HepG2 (cell line): ENCODE results near the gene AHCYL2. TPM values are rescaled to one million over a fixed set of nuclear protein-coding genes. Genes with fewer than 3 reads are reported as not detected.

ENCODE experiments used
- ATRX ChIP-seq: sonication (generic); formaldehyde crosslinking; IDR thresholded peaks from 2 replicates; pipeline ENCODE4 v1.4.0; 2020; ENCODE audit warnings: missing genetic modification reagents, borderline replicate concordance
- BRCA1 ChIP-seq: sonication (generic); formaldehyde crosslinking; IDR thresholded peaks from 2 replicates; pipeline ENCODE4 v1.4.0; 2020; ENCODE audit warnings: missing genetic modification reagents
- EHMT2 ChIP-seq: fragments of 200-600 bp; sonication (generic); IDR thresholded peaks from 2 replicates; pipeline ENCODE4 v1.7.0; 2017; ENCODE audit warnings: antibody characterized with exemption, low read depth, low read length, borderline replicate concordance
- MYNN ChIP-seq: sonication (generic); formaldehyde crosslinking; IDR thresholded peaks from 2 replicates; pipeline ENCODE4 v1.4.0; 2020; ENCODE audit warnings: mild to moderate bottlenecking, low read depth, missing genetic modification reagents
- NCOA2 ChIP-seq: sonication (generic); formaldehyde crosslinking; IDR thresholded peaks from 2 replicates; pipeline ENCODE4 v1.8.0; 2022; ENCODE audit warnings: inconsistent platforms
- SRF ChIP-seq: IDR thresholded peaks from 2 replicates; pipeline ENCODE4 v1.6.1; 2011; ENCODE audit warnings: mild to moderate bottlenecking, low read depth, low read length, moderate library complexity
- SRY ChIP-seq: sonication (generic); formaldehyde crosslinking; IDR thresholded peaks from 2 replicates; pipeline ENCODE4 v1.8.0; 2022; ENCODE audit warnings: mild to moderate bottlenecking, missing genetic modification reagents
- ZBTB20 ChIP-seq: sonication (generic); formaldehyde crosslinking; IDR thresholded peaks from 2 replicates; pipeline ENCODE4 v1.8.1; 2023; ENCODE audit warnings: missing genetic modification reagents, low read depth, mild to moderate bottlenecking, borderline replicate concordance
- ZNF143 ChIP-seq: sonication (generic); formaldehyde crosslinking; IDR thresholded peaks from 2 replicates; pipeline ENCODE4 v1.4.0; 2020; ENCODE audit warnings: missing genetic modification reagents
- ZNF296 ChIP-seq: sonication (generic); formaldehyde crosslinking; conservative IDR thresholded peaks from 2 replicates; pipeline ENCODE4 v1.5.0; 2020; ENCODE audit warnings: mild to moderate bottlenecking, missing genetic modification reagents
- ZNF501 ChIP-seq: sonication (generic); formaldehyde crosslinking; IDR thresholded peaks from 2 replicates; pipeline ENCODE4 v1.5.1; 2020; ENCODE audit warnings: mild to moderate bottlenecking, moderate library complexity, missing genetic modification reagents
- ZNF781 ChIP-seq: sonication (generic); formaldehyde crosslinking; IDR thresholded peaks from 2 replicates; pipeline ENCODE4 v1.5.1; 2020; ENCODE audit warnings: borderline replicate concordance, mild to moderate bottlenecking, missing genetic modification reagents; ENCODE audit errors: not compliant biosample characterization
- polyA plus RNA-seq, 8 experiments: library from polyadenylated mRNA; depleted of rRNA in 3 of 8; stranded (reverse) in 7 of 8; unstranded in 1 of 8; fragments of >200 nt; fragmentation: Illumina TruSeq in 4 of 8; extraction: Trizol in 4 of 8; gene quantifications; 2 replicates each; pipeline versions ENCODE4 v1.2.1 to v1.2.3, GENCODE V29; 2011 to 2016; ENCODE audit warnings: low read depth in 4 of 8, missing spikeins in 1 of 8, mixed read lengths in 1 of 8; ENCODE audit not compliant: insufficient read depth in 1 of 8
- total RNA-seq, 5 experiments: library from RNA; depleted of rRNA; stranded (reverse); fragments of >200 nt; fragmentation: Illumina TruSeq; extraction: Trizol; gene quantifications; 2 replicates each; pipeline ENCODE4 v1.2.3, GENCODE V29; 2016; ENCODE audit warnings: low read depth in 1 of 5
- TF ChIP-seq, protein P1 (sequence below): sonication (generic); formaldehyde crosslinking; IDR thresholded peaks from 2 replicates; pipeline ENCODE4 v1.5.0; 2020; ENCODE audit warnings: missing genetic modification reagents, mild to moderate bottlenecking, borderline replicate concordance
- TF ChIP-seq, protein P2 (sequence below): sonication (generic); formaldehyde crosslinking; IDR thresholded peaks from 2 replicates; pipeline ENCODE4 v1.4.0; 2020; ENCODE audit warnings: mild to moderate bottlenecking, missing genetic modification reagents, borderline replicate concordance
- TF ChIP-seq, protein P3 (sequence below): sonication (generic); formaldehyde crosslinking; IDR thresholded peaks from 2 replicates; pipeline ENCODE4 v1.5.1; 2020; ENCODE audit warnings: mild to moderate bottlenecking, missing genetic modification reagents, moderate library complexity
- TF ChIP-seq, protein P4 (sequence below): IDR thresholded peaks from 2 replicates; pipeline ENCODE4 v1.6.1; 2016; ENCODE audit warnings: low read depth
- TF ChIP-seq, protein P5 (sequence below): sonication (generic); formaldehyde crosslinking; IDR thresholded peaks from 2 replicates; pipeline ENCODE4 v1.4.0; 2020; ENCODE audit warnings: missing genetic modification reagents

The AHCYL2 gene
- total and polyA plus RNA-seq, 2 of the 13 experiments (the other 11 are each of a cell fraction or from before 2014, with no cell fraction given): 9.5 to 14.7 TPM

DNA sequence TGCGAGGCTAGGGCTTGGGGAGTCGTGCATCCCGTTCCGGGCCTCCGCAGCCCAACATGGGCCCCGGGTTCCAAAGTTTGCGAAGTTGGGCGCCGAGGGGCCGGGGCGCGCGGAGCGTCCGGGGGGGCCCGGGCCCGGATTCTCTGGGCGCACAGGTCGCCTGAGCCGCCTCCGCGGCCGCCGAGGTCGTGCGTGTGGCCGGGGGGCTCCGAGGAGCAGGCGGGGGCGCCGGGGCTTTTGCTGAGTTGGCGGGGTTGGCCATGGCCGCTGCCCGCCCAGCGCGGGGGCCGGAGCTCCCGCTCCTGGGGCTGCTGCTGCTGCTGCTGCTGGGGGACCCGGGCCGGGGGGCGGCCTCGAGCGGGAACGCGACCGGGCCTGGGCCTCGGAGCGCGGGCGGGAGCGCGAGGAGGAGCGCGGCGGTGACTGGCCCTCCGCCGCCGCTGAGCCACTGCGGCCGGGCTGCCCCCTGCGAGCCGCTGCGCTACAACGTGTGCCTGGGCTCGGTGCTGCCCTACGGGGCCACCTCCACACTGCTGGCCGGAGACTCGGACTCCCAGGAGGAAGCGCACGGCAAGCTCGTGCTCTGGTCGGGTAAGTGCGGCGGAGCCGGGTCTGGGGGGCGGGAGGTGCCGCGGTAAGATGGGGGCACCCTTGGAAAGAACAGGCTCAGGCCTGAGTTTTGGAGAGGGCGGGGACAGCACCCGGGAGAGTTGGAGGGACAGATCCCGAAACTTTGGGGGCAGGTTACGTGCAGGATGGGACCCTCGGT is 35.8 kb upstream of the AHCYL2 start (continued):
- TF ChIP-seq, protein P1, sequence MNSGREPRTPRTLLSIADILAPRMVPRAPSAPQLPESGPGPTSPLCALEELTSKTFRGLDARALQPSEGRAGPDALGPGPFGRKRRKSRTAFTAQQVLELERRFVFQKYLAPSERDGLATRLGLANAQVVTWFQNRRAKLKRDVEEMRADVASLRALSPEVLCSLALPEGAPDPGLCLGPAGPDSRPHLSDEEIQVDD (CRISPR knock-in tag): no peak
- TF ChIP-seq ZBTB20: no peak
- TF ChIP-seq ZNF143: no peak
- no peak for TF ChIP-seq BRCA1
- TF ChIP-seq ATRX (CRISPR knock-in tag): no peak
- TF ChIP-seq SRY (CRISPR knock-in tag): peak; percentile 8; the same call in 1 of the 2 replicates
- TF ChIP-seq, protein P2, sequence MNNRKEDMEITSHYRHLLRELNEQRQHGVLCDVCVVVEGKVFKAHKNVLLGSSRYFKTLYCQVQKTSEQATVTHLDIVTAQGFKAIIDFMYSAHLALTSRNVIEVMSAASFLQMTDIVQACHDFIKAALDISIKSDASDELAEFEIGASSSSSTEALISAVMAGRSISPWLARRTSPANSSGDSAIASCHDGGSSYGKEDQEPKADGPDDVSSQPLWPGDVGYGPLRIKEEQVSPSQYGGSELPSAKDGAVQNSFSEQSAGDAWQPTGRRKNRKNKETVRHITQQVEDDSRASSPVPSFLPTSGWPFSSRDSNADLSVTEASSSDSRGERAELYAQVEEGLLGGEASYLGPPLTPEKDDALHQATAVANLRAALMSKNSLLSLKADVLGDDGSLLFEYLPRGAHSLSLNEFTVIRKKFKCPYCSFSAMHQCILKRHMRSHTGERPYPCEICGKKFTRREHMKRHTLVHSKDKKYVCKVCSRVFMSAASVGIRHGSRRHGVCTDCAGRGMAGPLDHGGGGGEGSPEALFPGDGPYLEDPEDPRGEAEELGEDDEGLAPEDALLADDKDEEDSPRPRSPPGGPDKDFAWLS (CRISPR knock-in tag): no peak
- no peak for TF ChIP-seq ZNF781 (CRISPR knock-in tag)
- no peak for TF ChIP-seq MYNN (CRISPR knock-in tag)
- TF ChIP-seq, protein P3, sequence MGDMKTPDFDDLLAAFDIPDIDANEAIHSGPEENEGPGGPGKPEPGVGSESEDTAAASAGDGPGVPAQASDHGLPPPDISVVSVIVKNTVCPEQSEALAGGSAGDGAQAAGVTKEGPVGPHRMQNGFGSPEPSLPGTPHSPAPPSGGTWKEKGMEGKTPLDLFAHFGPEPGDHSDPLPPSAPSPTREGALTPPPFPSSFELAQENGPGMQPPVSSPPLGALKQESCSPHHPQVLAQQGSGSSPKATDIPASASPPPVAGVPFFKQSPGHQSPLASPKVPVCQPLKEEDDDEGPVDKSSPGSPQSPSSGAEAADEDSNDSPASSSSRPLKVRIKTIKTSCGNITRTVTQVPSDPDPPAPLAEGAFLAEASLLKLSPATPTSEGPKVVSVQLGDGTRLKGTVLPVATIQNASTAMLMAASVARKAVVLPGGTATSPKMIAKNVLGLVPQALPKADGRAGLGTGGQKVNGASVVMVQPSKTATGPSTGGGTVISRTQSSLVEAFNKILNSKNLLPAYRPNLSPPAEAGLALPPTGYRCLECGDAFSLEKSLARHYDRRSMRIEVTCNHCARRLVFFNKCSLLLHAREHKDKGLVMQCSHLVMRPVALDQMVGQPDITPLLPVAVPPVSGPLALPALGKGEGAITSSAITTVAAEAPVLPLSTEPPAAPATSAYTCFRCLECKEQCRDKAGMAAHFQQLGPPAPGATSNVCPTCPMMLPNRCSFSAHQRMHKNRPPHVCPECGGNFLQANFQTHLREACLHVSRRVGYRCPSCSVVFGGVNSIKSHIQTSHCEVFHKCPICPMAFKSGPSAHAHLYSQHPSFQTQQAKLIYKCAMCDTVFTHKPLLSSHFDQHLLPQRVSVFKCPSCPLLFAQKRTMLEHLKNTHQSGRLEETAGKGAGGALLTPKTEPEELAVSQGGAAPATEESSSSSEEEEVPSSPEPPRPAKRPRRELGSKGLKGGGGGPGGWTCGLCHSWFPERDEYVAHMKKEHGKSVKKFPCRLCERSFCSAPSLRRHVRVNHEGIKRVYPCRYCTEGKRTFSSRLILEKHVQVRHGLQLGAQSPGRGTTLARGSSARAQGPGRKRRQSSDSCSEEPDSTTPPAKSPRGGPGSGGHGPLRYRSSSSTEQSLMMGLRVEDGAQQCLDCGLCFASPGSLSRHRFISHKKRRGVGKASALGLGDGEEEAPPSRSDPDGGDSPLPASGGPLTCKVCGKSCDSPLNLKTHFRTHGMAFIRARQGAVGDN (CRISPR knock-in tag): peak; percentile 69
- no peak for TF ChIP-seq NCOA2 (CRISPR knock-in tag)
- TF ChIP-seq, protein P4, sequence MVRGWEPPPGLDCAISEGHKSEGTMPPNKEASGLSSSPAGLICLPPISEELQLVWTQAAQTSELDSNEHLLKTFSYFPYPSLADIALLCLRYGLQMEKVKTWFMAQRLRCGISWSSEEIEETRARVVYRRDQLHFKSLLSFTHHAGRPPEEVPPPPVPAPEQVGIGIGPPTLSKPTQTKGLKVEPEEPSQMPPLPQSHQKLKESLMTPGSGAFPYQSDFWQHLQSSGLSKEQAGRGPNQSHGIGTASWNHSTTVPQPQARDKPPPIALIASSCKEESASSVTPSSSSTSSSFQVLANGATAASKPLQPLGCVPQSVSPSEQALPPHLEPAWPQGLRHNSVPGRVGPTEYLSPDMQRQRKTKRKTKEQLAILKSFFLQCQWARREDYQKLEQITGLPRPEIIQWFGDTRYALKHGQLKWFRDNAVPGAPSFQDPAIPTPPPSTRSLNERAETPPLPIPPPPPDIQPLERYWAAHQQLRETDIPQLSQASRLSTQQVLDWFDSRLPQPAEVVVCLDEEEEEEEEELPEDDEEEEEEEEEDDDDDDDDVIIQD (CRISPR knock-in tag): no peak
- TF ChIP-seq, protein P5, sequence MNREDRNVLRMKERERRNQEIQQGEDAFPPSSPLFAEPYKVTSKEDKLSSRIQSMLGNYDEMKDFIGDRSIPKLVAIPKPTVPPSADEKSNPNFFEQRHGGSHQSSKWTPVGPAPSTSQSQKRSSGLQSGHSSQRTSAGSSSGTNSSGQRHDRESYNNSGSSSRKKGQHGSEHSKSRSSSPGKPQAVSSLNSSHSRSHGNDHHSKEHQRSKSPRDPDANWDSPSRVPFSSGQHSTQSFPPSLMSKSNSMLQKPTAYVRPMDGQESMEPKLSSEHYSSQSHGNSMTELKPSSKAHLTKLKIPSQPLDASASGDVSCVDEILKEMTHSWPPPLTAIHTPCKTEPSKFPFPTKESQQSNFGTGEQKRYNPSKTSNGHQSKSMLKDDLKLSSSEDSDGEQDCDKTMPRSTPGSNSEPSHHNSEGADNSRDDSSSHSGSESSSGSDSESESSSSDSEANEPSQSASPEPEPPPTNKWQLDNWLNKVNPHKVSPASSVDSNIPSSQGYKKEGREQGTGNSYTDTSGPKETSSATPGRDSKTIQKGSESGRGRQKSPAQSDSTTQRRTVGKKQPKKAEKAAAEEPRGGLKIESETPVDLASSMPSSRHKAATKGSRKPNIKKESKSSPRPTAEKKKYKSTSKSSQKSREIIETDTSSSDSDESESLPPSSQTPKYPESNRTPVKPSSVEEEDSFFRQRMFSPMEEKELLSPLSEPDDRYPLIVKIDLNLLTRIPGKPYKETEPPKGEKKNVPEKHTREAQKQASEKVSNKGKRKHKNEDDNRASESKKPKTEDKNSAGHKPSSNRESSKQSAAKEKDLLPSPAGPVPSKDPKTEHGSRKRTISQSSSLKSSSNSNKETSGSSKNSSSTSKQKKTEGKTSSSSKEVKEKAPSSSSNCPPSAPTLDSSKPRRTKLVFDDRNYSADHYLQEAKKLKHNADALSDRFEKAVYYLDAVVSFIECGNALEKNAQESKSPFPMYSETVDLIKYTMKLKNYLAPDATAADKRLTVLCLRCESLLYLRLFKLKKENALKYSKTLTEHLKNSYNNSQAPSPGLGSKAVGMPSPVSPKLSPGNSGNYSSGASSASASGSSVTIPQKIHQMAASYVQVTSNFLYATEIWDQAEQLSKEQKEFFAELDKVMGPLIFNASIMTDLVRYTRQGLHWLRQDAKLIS (CRISPR knock-in tag): no peak
- no peak for TF ChIP-seq SRF
- TF ChIP-seq ZNF501 (CRISPR knock-in tag): 0 out of 2 replicates have a peak, but pooled peaks have one; percentile 39
- TF ChIP-seq ZNF296 (CRISPR knock-in tag): no peak
- TF ChIP-seq EHMT2: no peak
